ENCODE measurements around the gene GARIN6.
"Not testable (repeated sequence)": the region's sequence is repeated elsewhere in the genome, so short reads cannot be mapped to it uniquely, and the experiment has no call there.

The GARIN6 gene

GRCh38 chr12:99647453-99647852, at the start of gene GARIN6:
Gene GARIN6, plus strand, starts transcription at chr12:99647753. Its CDS starts 422 bp downstream, at chr12:99648175.
- DNase-seq (ENCODE audit: low read depth in 2 of 2, low spot score in 1 of 2) = no peak

DNA sequence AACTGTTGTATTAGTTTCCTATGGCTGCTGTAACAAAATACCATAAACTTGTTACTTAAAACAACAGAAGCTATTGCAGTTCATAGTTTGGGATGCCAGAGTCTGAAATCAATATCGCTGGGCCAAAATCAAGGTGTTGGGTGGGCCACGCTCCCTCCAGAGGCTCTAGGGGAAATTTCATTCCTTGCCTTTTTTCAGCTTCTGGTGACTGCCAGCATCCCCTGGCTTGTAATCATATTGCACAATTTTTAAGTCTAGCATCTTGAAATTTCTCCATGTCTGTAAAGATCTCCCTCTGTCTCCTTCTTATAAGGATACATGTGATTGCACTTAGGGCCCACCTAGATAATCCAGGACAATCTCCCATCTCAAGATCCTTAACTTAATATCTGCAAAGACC, 48.8 kb upstream of the GARIN6 start:
- DNase-seq (ENCODE audit: low read depth in 2 of 2, low spot score in 1 of 2) = no peak

- no peak for DNase-seq (ENCODE audit: low read depth in 2 of 2, low spot score in 1 of 2)
Measured at GRCh38 chr12:99600388-99600787, 47.2 kb upstream of the GARIN6 start.

DNA sequence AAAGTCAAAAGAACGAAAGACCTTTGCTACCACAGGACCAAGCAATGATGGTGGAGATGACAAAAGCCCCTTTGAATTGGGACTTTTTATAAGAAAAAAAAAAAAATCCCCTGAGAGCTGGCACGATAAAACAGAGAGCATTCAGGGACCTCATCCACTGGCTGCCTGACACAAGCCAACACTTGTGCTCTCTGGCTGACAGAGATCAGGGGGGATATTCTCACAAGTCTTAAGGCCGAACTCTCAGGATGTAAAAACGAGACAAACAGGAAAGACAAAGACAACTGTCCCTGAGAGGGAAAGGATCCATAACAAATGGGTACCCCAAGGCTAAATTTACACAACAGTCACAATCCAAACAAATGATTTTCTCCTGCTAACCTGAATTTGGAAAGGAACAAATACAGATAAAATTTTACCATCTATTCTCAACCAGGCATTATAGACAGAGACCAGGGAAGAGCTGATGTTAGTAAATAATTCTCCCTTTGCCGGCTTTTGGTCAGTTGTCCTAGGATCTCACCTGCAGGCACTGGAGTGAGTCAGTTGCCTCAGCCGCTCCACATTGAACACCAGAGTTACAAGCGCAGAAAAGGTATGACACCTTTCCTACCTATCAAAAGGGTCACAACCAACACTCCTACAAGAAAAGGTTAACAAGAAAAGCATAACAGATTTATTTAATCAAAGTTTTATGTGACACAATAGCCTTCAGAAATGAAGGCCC, 37.9 kb upstream of the GARIN6 start:
- DNase-seq (ENCODE audit: low read depth in 2 of 2, low spot score in 1 of 2) = no peak

DNA sequence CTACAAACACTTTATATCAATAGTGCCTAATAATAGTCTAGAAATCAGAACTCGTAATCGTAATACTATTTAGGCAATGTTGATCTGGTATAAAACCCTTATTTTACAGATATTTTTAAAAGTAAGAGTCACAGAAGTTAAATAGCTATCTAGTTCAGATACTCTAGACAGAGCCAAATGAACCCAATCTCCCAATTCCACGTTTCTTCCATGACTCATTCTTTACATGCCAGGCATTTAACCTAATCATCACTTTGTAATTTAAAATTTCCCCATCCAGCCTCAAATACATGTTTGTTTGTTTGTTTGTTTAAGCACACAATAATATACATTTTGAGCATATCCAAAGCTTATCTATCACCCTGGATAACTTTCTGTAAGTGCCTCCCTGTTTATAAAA, 36.4 kb upstream of the GARIN6 start:
- no peak for DNase-seq (ENCODE audit: low read depth in 2 of 2, low spot score in 1 of 2)

DNA sequence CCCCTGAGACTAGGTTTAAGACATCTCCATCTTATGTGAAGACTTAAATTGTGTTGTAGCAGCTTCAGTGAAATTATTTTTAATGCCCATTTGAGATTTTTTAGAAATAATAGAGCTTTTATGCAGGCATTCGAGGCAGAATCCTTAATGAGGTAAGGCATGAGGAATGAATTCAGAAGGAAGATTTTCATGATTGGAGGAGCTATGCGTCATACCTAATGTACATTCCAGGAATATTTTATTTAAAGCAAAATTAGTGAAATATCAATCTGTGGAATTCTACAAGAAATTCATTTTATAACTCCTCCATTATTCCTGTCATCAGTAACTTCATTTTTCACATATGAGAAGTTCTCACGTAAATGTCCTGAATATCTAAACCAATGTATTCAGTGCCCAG, 36.0 kb upstream of the GARIN6 start:
- DNase-seq (ENCODE audit: low read depth in 2 of 2, low spot score in 1 of 2) = no peak

DNA sequence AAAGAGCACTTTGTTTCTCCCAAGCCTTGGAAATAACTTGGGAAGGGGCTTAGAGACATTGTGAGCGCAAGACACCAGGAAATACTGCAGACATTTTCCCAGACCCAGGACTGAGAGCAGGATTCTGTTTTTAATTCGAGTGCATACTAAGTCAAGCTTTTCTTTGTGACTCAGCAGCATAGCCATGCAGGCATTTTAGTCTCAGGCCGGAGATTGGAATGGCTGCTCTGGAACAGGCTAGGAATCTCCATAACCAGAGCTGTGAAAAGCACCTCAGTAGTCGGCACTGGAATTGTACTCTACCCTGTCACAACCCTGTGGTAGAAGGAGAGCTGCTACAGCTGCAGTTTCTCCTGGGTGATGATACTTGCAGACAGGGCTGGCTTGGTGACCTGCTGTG, 28.9 kb upstream of the GARIN6 start:
- no peak for DNase-seq (ENCODE audit: low read depth in 2 of 2, low spot score in 1 of 2)

- no peak for DNase-seq (ENCODE audit: low read depth in 2 of 2, low spot score in 1 of 2)
Measured at GRCh38 chr12:99619389-99620158, 28.0 kb upstream of the GARIN6 start.

DNA sequence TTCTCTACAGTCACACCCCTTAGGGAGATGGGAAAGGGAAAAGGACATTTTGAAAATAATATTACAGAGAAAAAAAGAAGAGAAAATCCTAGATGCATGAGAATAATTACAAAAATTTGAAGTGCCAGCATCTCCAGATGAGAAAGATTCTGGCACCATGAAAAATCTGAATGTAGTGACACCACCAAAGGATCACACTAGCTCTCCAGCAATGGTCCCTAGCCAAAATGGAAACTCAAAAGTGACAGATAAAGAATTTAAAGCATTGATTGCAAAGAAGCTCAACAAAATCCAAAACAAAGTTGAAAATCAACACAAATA, 27.4 kb upstream of the GARIN6 start:
- DNase-seq (ENCODE audit: low read depth in 2 of 2, low spot score in 1 of 2) = no peak

GRCh38 chr12:99624591-99624990, 23.0 kb upstream of the GARIN6 start:
- not testable (repeated sequence) for DNase-seq (ENCODE audit: low read depth in 2 of 2, low spot score in 1 of 2)

DNA sequence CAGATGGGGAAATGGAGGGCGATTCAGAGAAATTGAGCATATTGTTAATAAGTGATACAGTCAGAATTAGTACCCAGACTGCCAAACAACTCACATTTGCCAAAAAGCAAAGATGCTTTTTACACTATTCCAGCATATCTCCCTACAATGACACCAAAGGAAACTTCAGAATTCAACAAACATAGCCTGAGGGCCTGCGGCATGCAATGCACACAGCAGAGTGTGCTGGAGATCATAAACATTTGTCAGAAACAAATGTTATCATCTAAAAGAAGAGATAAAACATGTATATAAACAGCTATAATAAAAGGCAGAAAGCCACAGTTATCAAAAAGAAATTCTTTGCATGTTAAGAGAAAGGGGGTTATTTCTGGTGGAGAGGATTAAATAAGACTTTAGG, 20.1 kb upstream of the GARIN6 start:
- no peak for DNase-seq (ENCODE audit: low read depth in 2 of 2, low spot score in 1 of 2)

DNA sequence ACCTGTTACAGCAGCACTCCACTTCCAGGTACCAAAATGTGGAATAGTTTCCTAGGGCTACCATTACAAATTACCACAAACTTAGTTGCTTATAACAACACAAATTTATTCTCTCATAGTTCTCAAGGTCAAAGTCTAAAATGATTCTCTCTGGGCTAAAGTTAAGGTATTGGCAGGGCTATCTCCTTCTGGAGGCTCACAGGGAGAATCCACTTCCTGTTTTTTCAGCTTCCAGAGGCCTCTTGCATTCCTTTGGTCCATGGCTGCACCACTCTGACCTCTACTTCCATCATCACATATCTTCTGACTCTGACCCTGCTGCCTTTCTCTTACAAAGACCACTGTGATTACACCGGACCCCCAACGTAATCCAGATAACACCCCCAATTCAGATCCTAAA, 2.9 kb upstream of the GARIN6 start:
- no peak for DNase-seq (ENCODE audit: low read depth in 2 of 2, low spot score in 1 of 2)

GRCh38 chr12:99648183-99648582, 630 bp downstream of the GARIN6 start:
- no peak for DNase-seq (ENCODE audit: low read depth in 2 of 2, low spot score in 1 of 2)

DNA sequence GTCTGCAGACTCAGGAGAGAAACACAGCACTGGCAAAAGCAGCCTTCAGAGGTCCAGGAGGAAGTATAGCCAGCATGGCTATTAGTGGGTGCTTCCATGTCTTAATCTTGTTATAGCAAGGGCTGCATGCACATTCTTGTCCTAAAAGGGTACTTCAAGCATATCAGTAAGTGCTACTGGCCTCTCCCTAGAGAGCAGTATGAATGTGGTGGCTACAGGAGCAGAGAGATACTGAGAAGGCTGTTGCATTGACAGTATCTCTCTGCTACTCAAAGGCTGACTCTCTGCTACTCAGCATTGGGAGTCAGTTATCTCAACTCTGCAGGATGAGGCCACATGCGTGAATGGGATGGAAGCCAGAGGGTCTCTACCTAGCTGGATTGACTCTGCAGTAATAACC, 2.0 kb downstream of the GARIN6 start:
- DNase-seq (ENCODE audit: low read depth in 2 of 2, low spot score in 1 of 2) = no peak

- DNase-seq (ENCODE audit: low read depth in 2 of 2, low spot score in 1 of 2) = no peak
Measured at GRCh38 chr12:99658671-99659349, 11.3 kb downstream of the GARIN6 start.

DNA sequence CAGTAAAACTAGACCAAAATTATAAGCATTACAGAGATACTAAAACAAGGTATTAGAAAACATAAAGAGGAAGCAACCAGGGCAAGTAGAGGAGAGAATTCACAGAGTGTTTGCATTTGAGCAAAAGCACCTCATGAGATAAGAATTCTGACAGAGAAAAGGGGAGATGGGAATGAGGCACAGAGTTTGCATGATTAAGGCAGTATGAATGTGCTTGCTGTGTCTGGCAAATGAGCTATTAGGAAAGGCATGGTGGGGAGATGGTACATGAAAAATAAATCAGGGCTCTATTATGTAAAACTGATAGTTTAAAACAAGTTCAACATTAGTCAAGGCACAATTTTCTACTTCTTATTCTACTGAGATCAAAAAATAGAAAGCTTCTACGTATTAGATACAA, 23.1 kb downstream of the GARIN6 start:
- no peak for DNase-seq (ENCODE audit: low read depth in 2 of 2, low spot score in 1 of 2)

GRCh38 chr12:99680276-99680675, 32.7 kb downstream of the GARIN6 start:
- DNase-seq (ENCODE audit: low read depth in 2 of 2, low spot score in 1 of 2) = no peak

- DNase-seq (ENCODE audit: low read depth in 2 of 2, low spot score in 1 of 2) = no peak
Measured at GRCh38 chr12:99686142-99686541, 38.6 kb downstream of the GARIN6 start.

- DNase-seq (ENCODE audit: low read depth in 2 of 2, low spot score in 1 of 2) = no peak
Measured at GRCh38 chr12:99695050-99695449, 47.5 kb downstream of the GARIN6 start.
